Vagina (tissue), 2 donors: ENCODE measurements around the gene ENPP7. TPM values are rescaled to one million over a fixed set of nuclear protein-coding genes. Genes with fewer than 3 reads are reported as not detected.

Experiments
- DNase-seq, 2 donors: peaks; one replicate each; pipeline ENCODE4 v3.0.0-alpha.2; 2017; ENCODE audit errors: extremely low spot score in 2 of 2
- H3K27ac ChIP-seq: fragments of 200-600 bp; sonication (generic); one replicate; pipeline ENCODE4 v1.5.1; 2019
- H3K27me3 ChIP-seq: fragments of 200-600 bp; sonication (generic); one replicate; pipeline ENCODE4 v1.5.1; 2019
- H3K36me3 ChIP-seq, 2 donors: fragments of 200-600 bp; sonication (generic); one replicate each; pipeline ENCODE4 v1.5.1; 2017 to 2019
- H3K4me1 ChIP-seq: fragments of 200-600 bp; sonication (generic); one replicate; pipeline ENCODE4 v1.5.1; 2019
- H3K4me3 ChIP-seq, 2 donors: fragments of 200-600 bp; sonication (generic); 1 replicate in 1 of 2; 2 replicates in 1 of 2; pipeline ENCODE4 v1.5.1; 2016 to 2019
- H3K9me3 ChIP-seq: fragments of 200-600 bp; sonication (generic); one replicate; pipeline ENCODE4 v1.5.1; 2019
- POLR2A ChIP-seq, 2 donors: fragments of 450-650 bp; IDR thresholded peaks; one replicate each; pipeline ENCODE4 v1.6.1; 2017; ENCODE audit warnings: antibody characterized with exemption in 2 of 2, mild to moderate bottlenecking in 2 of 2, moderate library complexity in 2 of 2
- POLR2AphosphoS5 ChIP-seq, 2 donors: sonication (generic); formaldehyde crosslinking; IDR thresholded peaks; one replicate each; pipeline ENCODE4 v1.9.0; 2017; ENCODE audit warnings: antibody characterized with exemption in 2 of 2, mild to moderate bottlenecking in 2 of 2, low read depth in 1 of 2; ENCODE audit not compliant: insufficient read depth in 1 of 2
- intact Hi-C: fragments of 100-400 bp; cut with DNase I; formaldehyde crosslinking; loops from one replicate; pipeline ENCODE4 v1.15.1; 2023
- total RNA-seq: library from RNA; depleted of rRNA; stranded (reverse); fragments of >200 nt; gene quantifications from one replicate; pipeline ENCODE4 v1.2.3, GENCODE V29; 2016
- TF ChIP-seq, protein P1 (sequence below), 3 experiments: fragments of 450-650 bp in 2 of 3; fragments of 200-600 bp in 1 of 3; sonication (generic) in 1 of 3; IDR thresholded peaks; one replicate each; pipeline ENCODE4 v1.5.1; 2017 to 2019; ENCODE audit warnings: antibody characterized with exemption in 3 of 3, mild to moderate bottlenecking in 2 of 3, moderate library complexity in 2 of 3

Gene ENPP7
- total RNA-seq, 1 donor from 2014 or later: not detected

DNA sequence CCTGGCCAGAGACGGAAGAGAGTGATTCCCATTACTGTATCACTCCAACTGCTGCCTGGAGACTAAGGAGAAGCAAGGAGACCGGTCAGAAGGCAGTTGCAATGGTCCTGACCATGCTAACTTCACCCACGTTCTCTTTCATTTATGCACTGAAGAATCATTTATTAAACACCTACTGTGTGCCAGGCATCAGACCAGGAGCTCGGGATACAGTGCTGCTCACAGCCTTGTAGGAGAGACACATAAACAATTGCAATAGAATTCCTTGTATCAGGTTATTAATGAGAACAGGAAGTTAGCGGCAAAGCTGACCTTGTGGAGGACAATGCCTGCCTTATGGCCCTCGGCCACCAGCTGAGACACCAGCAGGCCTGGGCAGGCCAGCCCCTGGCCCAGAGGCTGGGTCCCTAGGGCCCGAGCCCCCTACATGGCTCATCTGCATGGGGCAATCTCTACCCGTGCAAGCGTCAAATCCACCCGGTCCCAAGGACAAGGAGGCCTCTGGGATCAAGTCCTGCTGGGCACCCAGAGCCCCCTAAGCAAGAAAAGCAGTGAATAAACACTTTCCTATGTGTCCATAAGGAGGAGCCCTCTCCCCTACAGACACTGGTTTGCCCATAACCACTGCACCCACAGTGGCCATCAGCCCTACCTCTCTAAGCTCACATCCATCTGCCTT is 8.6 kb upstream of the ENPP7 start:
- Histone ChIP-seq H3K27me3 (no peaks in the 10 kb centered on the region), H3K27ac (no peak overlapping the region), H3K4me1 (no peaks in the 10 kb centered on the region), H3K36me3 (no peaks in the 10 kb centered on the region), H3K4me3 (no peak overlapping the region), H3K9me3 (no peaks in the 10 kb centered on the region)
- intact Hi-C loops: no loop called here
- DNase-seq: no peak
- TF ChIP-seq, protein P1, sequence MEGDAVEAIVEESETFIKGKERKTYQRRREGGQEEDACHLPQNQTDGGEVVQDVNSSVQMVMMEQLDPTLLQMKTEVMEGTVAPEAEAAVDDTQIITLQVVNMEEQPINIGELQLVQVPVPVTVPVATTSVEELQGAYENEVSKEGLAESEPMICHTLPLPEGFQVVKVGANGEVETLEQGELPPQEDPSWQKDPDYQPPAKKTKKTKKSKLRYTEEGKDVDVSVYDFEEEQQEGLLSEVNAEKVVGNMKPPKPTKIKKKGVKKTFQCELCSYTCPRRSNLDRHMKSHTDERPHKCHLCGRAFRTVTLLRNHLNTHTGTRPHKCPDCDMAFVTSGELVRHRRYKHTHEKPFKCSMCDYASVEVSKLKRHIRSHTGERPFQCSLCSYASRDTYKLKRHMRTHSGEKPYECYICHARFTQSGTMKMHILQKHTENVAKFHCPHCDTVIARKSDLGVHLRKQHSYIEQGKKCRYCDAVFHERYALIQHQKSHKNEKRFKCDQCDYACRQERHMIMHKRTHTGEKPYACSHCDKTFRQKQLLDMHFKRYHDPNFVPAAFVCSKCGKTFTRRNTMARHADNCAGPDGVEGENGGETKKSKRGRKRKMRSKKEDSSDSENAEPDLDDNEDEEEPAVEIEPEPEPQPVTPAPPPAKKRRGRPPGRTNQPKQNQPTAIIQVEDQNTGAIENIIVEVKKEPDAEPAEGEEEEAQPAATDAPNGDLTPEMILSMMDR (IDR thresholded peaks at IDR 0.05): no peak
- TF ChIP-seq POLR2A (IDR thresholded peaks at IDR 0.05) (no peak), POLR2AphosphoS5 (IDR thresholded peaks at IDR 0.05; ENCODE audit: insufficient read depth in 1 of 2, low read depth in 1 of 2) (no peak)

DNA sequence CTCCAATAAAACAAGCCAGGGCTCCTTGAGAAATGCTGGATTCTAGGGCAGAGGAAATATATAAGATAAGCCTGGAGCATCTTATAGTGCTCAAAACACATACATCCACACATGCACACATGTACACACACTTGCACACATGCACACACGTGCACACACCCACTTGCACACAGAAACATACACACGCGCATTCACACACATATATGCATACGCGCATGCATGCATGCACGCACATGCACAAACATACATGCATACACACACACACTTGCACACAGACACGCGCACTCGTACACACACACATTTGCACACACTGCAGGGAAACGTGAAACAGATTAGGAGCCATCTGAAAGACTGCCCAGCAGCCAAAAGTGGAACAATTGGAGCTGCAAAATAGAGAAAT is 8.0 kb upstream of the ENPP7 start:
- no peak for DNase-seq
- H3K9me3 ChIP-seq: no peaks in the 10 kb centered on the region
- H3K27ac ChIP-seq: no peak overlapping the region
- H3K4me3 ChIP-seq: no peak overlapping the region
- H3K36me3 ChIP-seq: no peaks in the 10 kb centered on the region
- intact Hi-C loops: no loop called here
- H3K27me3 ChIP-seq: no peaks in the 10 kb centered on the region
- H3K4me1 ChIP-seq: no peaks in the 10 kb centered on the region
- TF ChIP-seq POLR2A (IDR thresholded peaks at IDR 0.05) (no peak), POLR2AphosphoS5 (IDR thresholded peaks at IDR 0.05; ENCODE audit: insufficient read depth in 1 of 2, low read depth in 1 of 2) (no peak)
- TF ChIP-seq, protein P1 (IDR thresholded peaks at IDR 0.05): no peak

DNA sequence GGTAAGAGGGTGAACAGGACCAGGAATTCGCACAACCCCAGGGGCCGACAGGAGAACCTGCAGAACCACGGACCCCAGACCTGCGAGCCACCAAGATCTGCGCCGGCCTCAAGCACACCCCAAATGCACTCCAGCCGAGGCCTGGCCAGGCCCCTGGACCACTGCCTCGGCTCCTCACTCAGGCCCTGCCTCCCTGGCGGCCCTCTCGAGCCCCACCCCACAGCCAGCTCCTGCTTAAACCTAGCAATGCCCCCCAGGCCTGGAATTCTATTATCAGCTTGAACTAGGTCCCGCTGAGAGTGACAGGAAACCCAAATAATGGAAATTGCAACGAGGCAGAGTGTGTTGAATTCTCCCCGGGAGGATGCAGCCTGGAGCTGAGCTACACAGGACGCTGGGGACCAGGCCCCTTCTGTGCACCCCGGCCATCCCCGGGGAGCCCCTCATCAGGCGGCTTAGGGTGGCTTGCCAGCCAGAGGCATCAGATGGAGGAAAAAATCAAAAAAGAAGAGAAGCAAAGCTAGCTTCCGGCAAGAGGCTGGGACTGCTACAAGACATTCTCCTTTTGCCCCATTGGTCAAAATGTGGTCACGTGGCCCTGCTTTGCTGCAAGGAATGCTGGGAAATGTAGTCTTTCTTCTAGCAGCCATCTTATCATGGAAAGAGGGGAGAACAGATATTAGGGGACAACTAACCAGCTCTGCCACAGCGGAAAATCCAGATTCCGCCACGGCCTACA is 2.4 kb upstream of the ENPP7 start:
- intact Hi-C loops: no loop called here
- DNase-seq: no peak
- peaks cover 5% of the 10 kb centered on the region for H3K4me1 ChIP-seq
- no peak overlapping the region for H3K27ac ChIP-seq
- no peaks in the 10 kb centered on the region for H3K9me3 ChIP-seq
- no peaks in the 10 kb centered on the region for H3K36me3 ChIP-seq
- TF ChIP-seq, protein P1 (IDR thresholded peaks at IDR 0.05): no peak
- TF ChIP-seq POLR2AphosphoS5 (IDR thresholded peaks at IDR 0.05; ENCODE audit: insufficient read depth in 1 of 2, low read depth in 1 of 2) (peak in 1 of 2 donors; percentile 77), POLR2A (IDR thresholded peaks at IDR 0.05) (no peak)
- no peaks in the 10 kb centered on the region for H3K27me3 ChIP-seq
- peak overlapping the region; percentile 43 to 50 for H3K4me3 ChIP-seq

DNA sequence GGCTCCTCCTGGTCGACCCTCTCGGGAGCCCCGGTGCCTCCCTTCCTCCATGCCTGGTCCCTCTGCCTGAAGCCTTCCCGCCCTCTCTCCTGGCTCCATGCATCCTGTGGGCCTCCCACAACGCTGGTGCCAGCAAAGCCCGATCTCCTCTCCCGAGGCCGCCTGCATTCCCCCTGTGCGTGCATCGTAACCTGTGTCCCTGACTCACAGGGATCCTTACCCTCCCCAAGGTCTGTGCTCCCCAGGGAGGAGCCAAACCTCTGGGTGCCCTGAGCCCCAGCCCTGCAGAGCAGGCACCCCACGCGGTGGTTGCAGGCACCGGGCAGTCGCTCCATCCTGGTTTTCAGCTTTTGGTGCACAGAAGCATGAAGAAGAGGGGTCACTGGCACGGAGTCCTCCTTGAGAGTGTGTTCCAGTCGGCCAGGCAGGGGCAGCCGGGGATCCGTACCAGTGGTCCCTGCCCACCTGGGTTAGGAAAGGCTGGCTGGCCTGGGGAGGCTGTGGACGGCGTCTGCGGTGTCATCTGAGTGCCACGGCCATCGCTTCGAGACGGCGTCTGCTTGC is 1.8 kb upstream of the ENPP7 start:
- Histone ChIP-seq H3K4me1 (peaks cover 5% of the 10 kb centered on the region), H3K27ac (no peak overlapping the region), H3K4me3 (peak overlapping the region; percentile 43 to 50), H3K9me3 (no peaks in the 10 kb centered on the region), H3K27me3 (no peaks in the 10 kb centered on the region), H3K36me3 (no peaks in the 10 kb centered on the region)
- intact Hi-C loops: no loop called here
- no peak for DNase-seq
- TF ChIP-seq, protein P1 (IDR thresholded peaks at IDR 0.05): no peak
- TF ChIP-seq POLR2A (IDR thresholded peaks at IDR 0.05): no peak
- no peak for TF ChIP-seq POLR2AphosphoS5 (IDR thresholded peaks at IDR 0.05; ENCODE audit: insufficient read depth in 1 of 2, low read depth in 1 of 2)
